SK-N-SH (cell line): ENCODE data around the gene YAF2.

Source experiments
- POLR2AphosphoS5 ChIP-seq: IDR thresholded peaks from 2 replicates; pipeline ENCODE4 v1.6.1; 2012; ENCODE audit warnings: low read depth, low read length
- YY1 ChIP-seq: IDR thresholded peaks from 2 replicates; pipeline ENCODE4 v1.4.0; 2012; ENCODE audit warnings: low read depth, mild to moderate bottlenecking
- TF ChIP-seq, protein P1 (sequence below): fragments of 200-600 bp; sonication (generic); IDR thresholded peaks from 2 replicates; pipeline ENCODE4 v1.6.1; 2017; ENCODE audit warnings: antibody characterized with exemption, mild to moderate bottlenecking, moderate library complexity

- TF ChIP-seq, protein P1, sequence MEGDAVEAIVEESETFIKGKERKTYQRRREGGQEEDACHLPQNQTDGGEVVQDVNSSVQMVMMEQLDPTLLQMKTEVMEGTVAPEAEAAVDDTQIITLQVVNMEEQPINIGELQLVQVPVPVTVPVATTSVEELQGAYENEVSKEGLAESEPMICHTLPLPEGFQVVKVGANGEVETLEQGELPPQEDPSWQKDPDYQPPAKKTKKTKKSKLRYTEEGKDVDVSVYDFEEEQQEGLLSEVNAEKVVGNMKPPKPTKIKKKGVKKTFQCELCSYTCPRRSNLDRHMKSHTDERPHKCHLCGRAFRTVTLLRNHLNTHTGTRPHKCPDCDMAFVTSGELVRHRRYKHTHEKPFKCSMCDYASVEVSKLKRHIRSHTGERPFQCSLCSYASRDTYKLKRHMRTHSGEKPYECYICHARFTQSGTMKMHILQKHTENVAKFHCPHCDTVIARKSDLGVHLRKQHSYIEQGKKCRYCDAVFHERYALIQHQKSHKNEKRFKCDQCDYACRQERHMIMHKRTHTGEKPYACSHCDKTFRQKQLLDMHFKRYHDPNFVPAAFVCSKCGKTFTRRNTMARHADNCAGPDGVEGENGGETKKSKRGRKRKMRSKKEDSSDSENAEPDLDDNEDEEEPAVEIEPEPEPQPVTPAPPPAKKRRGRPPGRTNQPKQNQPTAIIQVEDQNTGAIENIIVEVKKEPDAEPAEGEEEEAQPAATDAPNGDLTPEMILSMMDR: no peak
- no peak for TF ChIP-seq YY1
- no peak for TF ChIP-seq POLR2AphosphoS5
These were observed 45.4 kb downstream of the YAF2 start for GRCh38 chr12:42192686-42193085.
